ENCODE data around the gene B3GNT4. TPM values are rescaled to one million over a fixed set of nuclear protein-coding genes. Genes with fewer than 3 reads are reported as not detected.

The B3GNT4 gene
- total RNA-seq, 2 experiments from 2014 or later, result not detected

DNA sequence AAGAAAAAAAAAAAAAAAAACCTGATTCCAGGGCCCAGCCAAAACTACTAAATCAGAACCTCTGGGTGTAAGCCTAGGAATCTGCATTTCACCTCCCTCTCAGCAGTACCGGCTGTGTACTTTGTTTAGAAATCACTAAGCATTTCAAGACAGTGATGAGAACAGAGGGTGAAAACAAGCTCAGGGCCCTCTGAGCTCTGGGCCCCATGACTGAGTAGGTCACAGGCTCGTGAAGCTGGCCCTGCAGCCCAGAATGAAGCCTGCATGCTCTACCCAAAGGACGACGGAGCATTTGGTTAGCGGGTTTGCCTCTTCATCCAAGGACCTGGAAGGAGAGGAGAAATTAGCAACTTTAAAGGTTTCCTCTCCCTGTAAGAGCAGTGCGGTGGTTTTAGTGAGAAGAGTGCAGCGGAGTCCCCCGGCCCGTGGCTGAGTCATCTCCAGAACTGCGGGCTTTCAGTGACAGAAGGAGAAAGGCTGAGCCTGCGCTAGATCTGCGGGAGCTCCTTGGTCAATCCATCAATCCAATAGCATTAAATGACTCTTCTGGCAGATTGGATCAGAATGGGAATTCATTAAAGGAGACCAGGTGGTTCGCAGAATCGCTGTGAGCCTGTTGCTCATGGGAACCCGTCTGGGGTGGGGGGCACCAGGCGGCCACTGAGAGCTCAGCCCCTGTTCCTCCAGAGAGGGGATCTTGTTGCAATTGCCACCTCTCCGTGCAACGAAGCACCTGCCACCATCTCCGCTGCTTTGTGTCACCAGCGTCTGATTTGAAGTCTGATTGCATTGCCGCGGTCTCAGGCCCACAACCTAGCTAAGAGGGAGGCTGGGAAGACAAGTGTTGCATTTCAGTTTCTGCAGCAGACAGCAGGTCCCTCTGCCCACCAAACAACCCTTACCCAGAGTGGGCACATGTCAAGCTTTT lies 36.8 kb upstream of the B3GNT4 start:
- Histone ChIP-seq H3K4me2 (ENCODE audit: low read length) (no peak overlapping the region), H2AFZ (ENCODE audit: low read length) (no peak overlapping the region), H3K9me3 (ENCODE audit: low read length) (no peaks in the 10 kb centered on the region), H4K20me1 (ENCODE audit: insufficient read depth, low read length) (no peaks in the 10 kb centered on the region), H3K27ac (ENCODE audit: low read depth, low read length, poor library complexity, severe bottlenecking) (no peak overlapping the region), H3K36me3 (ENCODE audit: insufficient read depth, low read length) (no peaks in the 10 kb centered on the region), H3K4me3 (ENCODE audit: low read depth, low read length, poor library complexity, severe bottlenecking) (no peak overlapping the region), H3K79me2 (ENCODE audit: insufficient read depth, low read depth, low read length) (no peaks in the 10 kb centered on the region), H3K4me1 (ENCODE audit: insufficient read depth, low read length, poor library complexity, severe bottlenecking) (no peaks in the 10 kb centered on the region), H3K9me2 (ENCODE audit: insufficient read depth, low read length) (no peaks in the 10 kb centered on the region)
- intact Hi-C loops (cut with micrococcal nuclease; ENCODE audit: unreplicated experiment), result no loop called here
- no peak for DNase-seq (ENCODE audit: low spot score)
- ChIA-PET CTCF (ENCODE audit: unreplicated experiment) (interaction anchor here (0.5 kb wide), 1 partner anchor 37 kb away, joined by 3 read pairs; no protein-coding TSS in a partner anchor), POLR2A (interaction anchor here (0.7 kb wide), 2 partner anchors 12 to 72 kb away, joined by 3 to 6 read pairs; no protein-coding TSS in a partner anchor)
- no peak for TF ChIP-seq CTCF (conservative IDR thresholded peaks at IDR 0.05; ENCODE audit: low read length)
- no peak for TF ChIP-seq EZH2phosphoT487 (IDR thresholded peaks at IDR 0.05; ENCODE audit: borderline replicate concordance, low read depth, low read length)
- no TSS peak for BruUV-seq (replicated peaks)

- CTCF ChIA-PET (ENCODE audit: unreplicated experiment), result no interaction called here
Measured at GRCh38 chr12:122167356-122167925, 36.1 kb upstream of the B3GNT4 start.

More at GRCh38 chr12:122167356-122167925, 36.1 kb upstream of the B3GNT4 start:
- no peaks in the 10 kb centered on the region for H3K9me3 ChIP-seq (ENCODE audit: low read length)
- H3K4me2 ChIP-seq (ENCODE audit: low read length), result no peak overlapping the region
- no peaks in the 10 kb centered on the region for H3K9me2 ChIP-seq (ENCODE audit: insufficient read depth, low read length)
- no peak overlapping the region for H3K27ac ChIP-seq (ENCODE audit: low read depth, low read length, poor library complexity, severe bottlenecking)
- H3K36me3 ChIP-seq (ENCODE audit: insufficient read depth, low read length), result no peaks in the 10 kb centered on the region
- DNase-seq (ENCODE audit: low spot score), result no peak
- no peak overlapping the region for H2AFZ ChIP-seq (ENCODE audit: low read length)
- TF ChIP-seq EZH2phosphoT487 (IDR thresholded peaks at IDR 0.05; ENCODE audit: borderline replicate concordance, low read depth, low read length) (no peak), CTCF (conservative IDR thresholded peaks at IDR 0.05; ENCODE audit: low read length) (no peak)
- no peak overlapping the region for H3K4me3 ChIP-seq (ENCODE audit: low read depth, low read length, poor library complexity, severe bottlenecking)
- intact Hi-C loops (cut with micrococcal nuclease; ENCODE audit: unreplicated experiment), result no loop called here
- POLR2A ChIA-PET, result no interaction called here
- no peaks in the 10 kb centered on the region for H3K79me2 ChIP-seq (ENCODE audit: insufficient read depth, low read depth, low read length)
- no peaks in the 10 kb centered on the region for H4K20me1 ChIP-seq (ENCODE audit: insufficient read depth, low read length)
- no peaks in the 10 kb centered on the region for H3K4me1 ChIP-seq (ENCODE audit: insufficient read depth, low read length, poor library complexity, severe bottlenecking)
- no TSS peak for BruUV-seq (replicated peaks)

All from OCI-LY7 (cell line).